Mesothelial cell of epicardium (in vitro differentiated cells): ENCODE measurements around the gene TACC2. TPM values are rescaled to one million over a fixed set of nuclear protein-coding genes. Genes with fewer than 3 reads are reported as not detected.

ENCODE experiments used
- DNase-seq, 2 experiments: peaks; one replicate each; pipeline ENCODE4 v3.0.0; 2021; ENCODE audit warnings: low spot score in 2 of 2; ENCODE audit not compliant: unreplicated experiment in 2 of 2
- H3K27ac Mint-ChIP-seq: 2 replicates; pipeline ENCODE4 v1.8.0; 2021; ENCODE audit warnings: mixed read lengths
- H3K27me3 Mint-ChIP-seq: 2 replicates; pipeline ENCODE4 v1.8.0; 2021; ENCODE audit warnings: low read depth, mixed read lengths
- H3K36me3 Mint-ChIP-seq: 2 replicates; pipeline ENCODE4 v1.8.0; 2021; ENCODE audit warnings: mixed read lengths
- H3K4me1 Mint-ChIP-seq: 2 replicates; pipeline ENCODE4 v1.8.0; 2021; ENCODE audit warnings: mixed read lengths
- H3K4me3 Mint-ChIP-seq: 2 replicates; pipeline ENCODE4 v1.8.0; 2021; ENCODE audit warnings: mild to moderate bottlenecking, moderate library complexity, mixed read lengths
- H3K9me3 Mint-ChIP-seq: 2 replicates; pipeline ENCODE4 v1.8.0; 2021; ENCODE audit warnings: mixed read lengths
- CTCF ChIP-seq: fragments of 200-600 bp; sonication (generic); IDR thresholded peaks from one replicate; pipeline ENCODE4 v1.5.0; 2021; ENCODE audit warnings: antibody characterized with exemption; ENCODE audit not compliant: unreplicated experiment
- total RNA-seq: library from RNA; stranded (reverse); gene quantifications from 3 replicates; pipeline ENCODE4 v1.2.1, GENCODE V29; 2021

Gene TACC2
- total RNA-seq, 1 donor from 2014 or later = 25.5 TPM

GRCh38 chr10:122113945-122114747 lies 125.2 kb downstream of the TACC2 start:
- peaks cover 5% of the 10 kb centered on the region for H3K27me3 Mint-ChIP-seq
- no peak for TF ChIP-seq CTCF
- no peaks in the 10 kb centered on the region for H3K9me3 Mint-ChIP-seq
- H3K4me1 Mint-ChIP-seq = peaks cover 19% of the 10 kb centered on the region
- peak overlapping the region; percentile 74 for H3K27ac Mint-ChIP-seq
- H3K4me3 Mint-ChIP-seq = peak overlapping the region; percentile 63
- H3K36me3 Mint-ChIP-seq = no peaks in the 10 kb centered on the region
- no peak for DNase-seq

DNA sequence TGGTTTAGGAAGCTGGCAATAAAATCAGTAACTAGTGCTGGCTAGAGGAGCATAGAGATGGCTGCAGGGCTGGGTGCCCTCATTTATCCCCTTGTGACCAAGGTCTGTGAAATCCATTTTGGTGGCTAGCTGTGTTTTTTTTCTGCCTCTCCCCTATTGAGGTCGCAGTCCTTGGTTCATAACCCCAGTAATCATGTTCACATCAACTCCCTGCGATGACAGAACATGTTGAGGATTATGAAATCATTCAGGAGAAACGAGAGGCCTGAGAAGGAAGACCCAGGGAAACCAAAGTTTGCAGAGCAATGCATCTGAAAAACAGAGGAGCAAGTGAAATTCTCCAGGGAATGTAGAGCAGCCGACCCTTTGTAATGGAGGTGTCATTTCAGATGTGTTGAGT lies 126.9 kb downstream of the TACC2 start:
- peaks cover 3% of the 10 kb centered on the region for H3K27me3 Mint-ChIP-seq
- no peak overlapping the region for H3K27ac Mint-ChIP-seq
- no peaks in the 10 kb centered on the region for H3K36me3 Mint-ChIP-seq
- DNase-seq = no peak
- no peaks in the 10 kb centered on the region for H3K9me3 Mint-ChIP-seq
- H3K4me3 Mint-ChIP-seq = no peak overlapping the region
- peaks cover 19% of the 10 kb centered on the region for H3K4me1 Mint-ChIP-seq
- no peak for TF ChIP-seq CTCF

GRCh38 chr10:122116331-122116730 lies 127.4 kb downstream of the TACC2 start:
- peaks cover 19% of the 10 kb centered on the region for H3K4me1 Mint-ChIP-seq
- H3K4me3 Mint-ChIP-seq = no peak overlapping the region
- DNase-seq = no peak
- TF ChIP-seq CTCF = no peak
- no peaks in the 10 kb centered on the region for H3K36me3 Mint-ChIP-seq
- no peaks in the 10 kb centered on the region for H3K9me3 Mint-ChIP-seq
- no peak overlapping the region for H3K27ac Mint-ChIP-seq
- H3K27me3 Mint-ChIP-seq = peaks cover 3% of the 10 kb centered on the region

DNA sequence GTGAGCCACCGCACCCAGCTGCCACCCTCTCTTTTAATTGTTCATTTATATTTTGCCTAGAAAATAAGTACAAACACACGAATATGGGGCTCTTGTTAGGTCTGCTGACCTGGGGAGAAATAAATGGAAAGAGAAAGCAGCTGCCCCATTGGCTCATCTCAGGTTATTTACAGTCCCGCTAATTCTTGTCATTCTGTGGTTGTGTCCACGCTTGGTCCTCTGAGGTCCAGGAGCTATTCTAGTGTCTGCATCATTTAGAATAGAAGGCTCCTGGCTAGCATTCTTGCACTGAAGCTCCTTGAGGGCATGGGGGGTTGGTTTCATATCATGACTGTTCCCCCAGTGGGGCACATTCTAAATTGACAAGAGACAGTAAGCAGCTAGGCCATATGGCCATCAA lies 128.5 kb downstream of the TACC2 start:
- Mint-ChIP-seq H3K36me3 (no peaks in the 10 kb centered on the region), H3K27ac (no peak overlapping the region), H3K27me3 (peaks cover 3% of the 10 kb centered on the region), H3K9me3 (no peaks in the 10 kb centered on the region), H3K4me1 (peaks cover 10% of the 10 kb centered on the region), H3K4me3 (no peak overlapping the region)
- DNase-seq = no peak
- no peak for TF ChIP-seq CTCF

DNA sequence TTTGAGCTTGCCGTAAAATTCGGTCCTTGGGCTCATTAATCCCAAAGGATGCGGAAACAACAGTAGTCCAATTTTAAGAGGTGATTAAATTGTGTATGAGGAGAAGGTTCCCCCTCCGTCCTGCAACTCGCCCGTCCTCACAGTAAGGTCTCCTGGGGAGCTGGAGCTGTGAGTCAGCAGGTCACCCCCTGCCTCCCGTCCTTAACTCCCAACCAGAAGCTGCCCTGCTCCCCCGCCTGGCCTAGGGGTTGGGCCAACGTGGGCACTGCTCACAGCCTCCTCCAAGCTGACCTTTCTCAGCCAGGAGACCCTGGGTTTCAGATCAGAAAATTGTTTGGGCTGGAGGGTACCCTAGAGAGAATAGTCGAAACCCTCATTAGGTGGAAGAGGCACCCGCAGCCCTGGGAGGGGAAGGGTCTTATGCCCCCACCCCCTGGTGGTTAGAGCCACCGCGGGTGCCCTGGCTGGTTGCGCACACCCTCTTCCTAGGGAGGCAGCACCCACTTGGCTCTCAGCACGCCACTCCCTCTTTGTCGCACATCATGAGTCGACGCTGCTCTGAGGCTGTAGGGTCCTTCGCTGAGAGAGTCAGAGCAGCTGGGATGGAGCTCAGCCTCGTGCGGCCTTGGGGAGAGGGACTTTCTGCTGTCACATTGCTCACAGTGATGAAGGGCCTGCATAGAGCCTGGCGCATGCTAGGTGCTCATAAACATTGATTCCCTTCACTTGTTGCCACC lies 131.2 kb downstream of the TACC2 start:
- H3K36me3 Mint-ChIP-seq = no peaks in the 10 kb centered on the region
- no peak for DNase-seq

More for the DNA sequence above, 131.2 kb downstream of the TACC2 start:
- Mint-ChIP-seq H3K27me3 (peaks cover 3% of the 10 kb centered on the region), H3K27ac (no peak overlapping the region), H3K9me3 (no peaks in the 10 kb centered on the region), H3K4me3 (no peak overlapping the region), H3K4me1 (no peaks in the 10 kb centered on the region)
- TF ChIP-seq CTCF = no peak
